Measurements from ENCODE around the gene POR.
"Not testable (repeated sequence)": the region's sequence is repeated elsewhere in the genome, so short reads cannot be mapped to it uniquely, and the experiment has no call there.

The POR gene

DNA sequence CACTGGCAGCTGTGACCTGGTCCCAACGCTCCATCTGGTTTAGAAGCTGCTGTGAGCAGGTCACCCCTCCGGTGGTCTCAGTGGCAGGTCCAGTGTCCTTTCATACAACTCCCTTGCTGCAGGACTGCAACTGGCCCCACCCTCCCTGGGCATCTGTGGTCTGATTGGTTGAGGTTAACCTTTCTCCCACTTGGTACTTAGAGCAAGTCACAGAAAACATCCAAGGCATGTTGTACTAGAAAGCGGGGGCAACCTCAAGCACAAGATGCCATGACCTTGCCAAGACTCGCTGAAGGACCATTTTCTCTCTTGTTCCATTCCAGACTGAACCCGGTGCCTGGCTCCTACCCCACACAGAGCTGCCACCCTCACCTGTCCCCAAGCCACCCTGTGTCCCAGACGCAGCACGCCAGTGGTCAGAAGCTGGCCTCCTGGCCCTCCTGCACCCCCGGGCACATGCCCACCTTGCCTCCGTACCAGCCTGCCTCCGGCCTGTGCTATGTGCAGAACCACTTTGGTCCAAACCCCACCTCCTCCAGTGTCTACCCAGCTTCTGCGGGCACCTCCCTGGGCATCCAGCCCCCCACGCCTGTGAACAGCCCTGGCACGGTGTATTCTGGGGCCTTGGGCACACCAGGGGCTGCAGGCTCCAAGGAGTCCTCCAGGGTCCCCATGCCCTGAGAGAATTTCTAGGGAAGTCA, 27.1 kb upstream of the POR start:
- TF ChIP-seq, protein P1, sequence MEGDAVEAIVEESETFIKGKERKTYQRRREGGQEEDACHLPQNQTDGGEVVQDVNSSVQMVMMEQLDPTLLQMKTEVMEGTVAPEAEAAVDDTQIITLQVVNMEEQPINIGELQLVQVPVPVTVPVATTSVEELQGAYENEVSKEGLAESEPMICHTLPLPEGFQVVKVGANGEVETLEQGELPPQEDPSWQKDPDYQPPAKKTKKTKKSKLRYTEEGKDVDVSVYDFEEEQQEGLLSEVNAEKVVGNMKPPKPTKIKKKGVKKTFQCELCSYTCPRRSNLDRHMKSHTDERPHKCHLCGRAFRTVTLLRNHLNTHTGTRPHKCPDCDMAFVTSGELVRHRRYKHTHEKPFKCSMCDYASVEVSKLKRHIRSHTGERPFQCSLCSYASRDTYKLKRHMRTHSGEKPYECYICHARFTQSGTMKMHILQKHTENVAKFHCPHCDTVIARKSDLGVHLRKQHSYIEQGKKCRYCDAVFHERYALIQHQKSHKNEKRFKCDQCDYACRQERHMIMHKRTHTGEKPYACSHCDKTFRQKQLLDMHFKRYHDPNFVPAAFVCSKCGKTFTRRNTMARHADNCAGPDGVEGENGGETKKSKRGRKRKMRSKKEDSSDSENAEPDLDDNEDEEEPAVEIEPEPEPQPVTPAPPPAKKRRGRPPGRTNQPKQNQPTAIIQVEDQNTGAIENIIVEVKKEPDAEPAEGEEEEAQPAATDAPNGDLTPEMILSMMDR (IDR thresholded peaks at IDR 0.05; ENCODE audit: insufficient read depth, low read depth, low read length, missing control alignments), result no peak
- no peak for DNase-seq (ENCODE audit: low read depth)
- H3K4me3 ChIP-seq (ENCODE audit: low read depth, low read length), result no peak overlapping the region

GRCh38 chr7:75888464-75889222, 26.3 kb upstream of the POR start:
- no peak for DNase-seq (ENCODE audit: low read depth)
- H3K4me3 ChIP-seq (ENCODE audit: low read depth, low read length), result no peak overlapping the region
- TF ChIP-seq, protein P1 (IDR thresholded peaks at IDR 0.05; ENCODE audit: insufficient read depth, low read depth, low read length, missing control alignments), result no peak

DNA sequence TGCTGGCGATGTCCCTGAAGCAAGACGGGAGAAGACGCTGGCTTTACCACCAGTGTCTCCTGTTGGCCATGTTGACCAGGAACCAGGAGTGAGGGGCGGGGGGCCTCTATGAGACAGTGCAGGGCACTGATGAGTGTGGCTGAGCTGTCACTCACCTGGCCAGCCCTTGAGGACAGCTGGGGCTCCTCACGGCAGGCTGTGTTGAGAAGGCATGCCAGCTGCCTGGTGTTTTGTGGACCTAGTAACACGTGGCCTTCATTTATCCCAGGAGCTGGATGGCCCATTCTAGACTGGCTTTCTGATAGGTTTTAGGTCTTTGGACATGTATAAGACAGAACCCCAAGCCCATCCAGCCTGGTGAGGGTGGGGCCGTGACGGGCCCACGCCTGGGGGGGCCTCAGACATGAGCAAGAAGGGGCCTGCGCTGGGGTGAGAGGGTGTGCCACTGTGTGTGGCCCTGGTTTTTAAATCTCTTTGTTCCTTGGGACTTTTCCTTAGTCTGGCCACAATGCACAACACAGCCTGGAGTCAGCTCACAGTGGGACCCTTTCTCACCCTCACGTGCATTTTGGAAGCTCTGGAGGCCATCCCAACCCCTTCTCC, 25.6 kb upstream of the POR start:
- TF ChIP-seq, protein P1 (IDR thresholded peaks at IDR 0.05; ENCODE audit: insufficient read depth, low read depth, low read length, missing control alignments), result no peak
- no peak for DNase-seq (ENCODE audit: low read depth)
- H3K4me3 ChIP-seq (ENCODE audit: low read depth, low read length), result no peak overlapping the region

- no peak for DNase-seq (ENCODE audit: low read depth)
- H3K4me3 ChIP-seq (ENCODE audit: low read depth, low read length), result no peak overlapping the region
- TF ChIP-seq, protein P1 (IDR thresholded peaks at IDR 0.05; ENCODE audit: insufficient read depth, low read depth, low read length, missing control alignments), result no peak
Measured at GRCh38 chr7:75889826-75890225, 25.1 kb upstream of the POR start.

- not testable (repeated sequence) for DNase-seq (ENCODE audit: low read depth); H3K4me3 ChIP-seq (ENCODE audit: low read depth, low read length)
Measured at GRCh38 chr7:75891237-75891636, 23.7 kb upstream of the POR start.

- H3K4me3 ChIP-seq (ENCODE audit: low read depth, low read length), result no peak overlapping the region
- DNase-seq (ENCODE audit: low read depth), result no peak
- TF ChIP-seq, protein P1 (IDR thresholded peaks at IDR 0.05; ENCODE audit: insufficient read depth, low read depth, low read length, missing control alignments), result no peak
Measured at GRCh38 chr7:75891815-75892411, 23.0 kb upstream of the POR start.

- TF ChIP-seq, protein P1 (IDR thresholded peaks at IDR 0.05; ENCODE audit: insufficient read depth, low read depth, low read length, missing control alignments), result no peak
- no peak for DNase-seq (ENCODE audit: low read depth)
- H3K4me3 ChIP-seq (ENCODE audit: low read depth, low read length), result no peak overlapping the region
Measured at GRCh38 chr7:75892634-75893272, 22.2 kb upstream of the POR start.

Data from GM12865 (cell line).